ENCODE data around the gene MVD. TPM values are rescaled to one million over a fixed set of nuclear protein-coding genes. Genes with fewer than 3 reads are reported as not detected.

MVD gene
- polyA plus RNA-seq, 1 donor (not counting 4 experiments of a cell fraction or from before 2014, with no cell fraction given) = 59.6 TPM

DNA sequence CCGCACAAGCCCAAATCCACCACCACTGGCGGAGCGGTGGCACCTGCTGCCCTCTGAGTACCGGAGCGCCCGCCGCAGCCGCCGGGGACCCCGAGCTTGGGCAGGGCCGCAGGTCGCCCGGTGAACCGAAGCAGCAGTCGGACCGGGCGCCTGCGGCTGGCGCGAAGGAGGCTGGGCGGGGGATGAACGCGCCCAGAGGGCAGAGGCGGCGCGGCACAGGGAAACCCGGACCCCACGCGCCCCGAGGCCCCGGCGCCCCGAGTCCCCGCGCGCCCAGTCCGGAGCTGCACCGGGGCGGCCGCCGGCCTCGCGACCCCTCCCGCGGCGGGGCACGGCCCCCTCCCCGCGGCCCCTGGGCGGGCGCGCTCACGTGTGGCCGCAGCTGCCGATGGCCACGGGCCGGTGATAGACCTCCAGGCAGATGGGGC is 42.9 kb upstream of the MVD start:
- Histone ChIP-seq H4K20me1 (ENCODE audit: control insufficient read depth, extremely low read depth, insufficient read depth, low read length) (no peaks in the 10 kb centered on the region), H2AFZ (ENCODE audit: control insufficient read depth, low read length) (peak overlapping the region; percentile 22), H3K9ac (ENCODE audit: control insufficient read depth, extremely low read depth, insufficient read depth, low read length) (peak overlapping the region; percentile 85), H3K4me2 (ENCODE audit: control insufficient read depth, extremely low read depth, insufficient read depth, low read depth, low read length) (peak overlapping the region; percentile 91), H3K4me1 (ENCODE audit: control insufficient read depth, extremely low read depth, insufficient read depth, low read length) (peaks cover 9% of the 10 kb centered on the region), H3K79me2 (ENCODE audit: control insufficient read depth, insufficient read depth, low read length) (peaks cover 21% of the 10 kb centered on the region), H3K4me3 (ENCODE audit: control insufficient read depth in 2 of 3, extremely low read depth in 1 of 3, insufficient read depth in 2 of 3, low read depth in 1 of 3, low read length in 3 of 3) (peak overlapping the region; percentile 92 to 97 (median 95)), H3K27me3 (ENCODE audit: control insufficient read depth, extremely low read depth, insufficient read depth, low read length) (no peaks in the 10 kb centered on the region), H3K27ac (ENCODE audit: control insufficient read depth, insufficient read depth, low read length) (no peak overlapping the region), H3K36me3 (ENCODE audit: control insufficient read depth in 2 of 2, extremely low read depth in 1 of 2, insufficient read depth in 2 of 2, low read length in 2 of 2) (peaks cover 2 to 5% of the 10 kb centered on the region in 2 experiments), H3K9me3 (ENCODE audit: control insufficient read depth, low read depth, low read length) (no peaks in the 10 kb centered on the region), H3K9me1 (ENCODE audit: control insufficient read depth, extremely low read depth, insufficient read depth, low read length) (no peaks in the 10 kb centered on the region)
- TF ChIP-seq, protein P1, sequence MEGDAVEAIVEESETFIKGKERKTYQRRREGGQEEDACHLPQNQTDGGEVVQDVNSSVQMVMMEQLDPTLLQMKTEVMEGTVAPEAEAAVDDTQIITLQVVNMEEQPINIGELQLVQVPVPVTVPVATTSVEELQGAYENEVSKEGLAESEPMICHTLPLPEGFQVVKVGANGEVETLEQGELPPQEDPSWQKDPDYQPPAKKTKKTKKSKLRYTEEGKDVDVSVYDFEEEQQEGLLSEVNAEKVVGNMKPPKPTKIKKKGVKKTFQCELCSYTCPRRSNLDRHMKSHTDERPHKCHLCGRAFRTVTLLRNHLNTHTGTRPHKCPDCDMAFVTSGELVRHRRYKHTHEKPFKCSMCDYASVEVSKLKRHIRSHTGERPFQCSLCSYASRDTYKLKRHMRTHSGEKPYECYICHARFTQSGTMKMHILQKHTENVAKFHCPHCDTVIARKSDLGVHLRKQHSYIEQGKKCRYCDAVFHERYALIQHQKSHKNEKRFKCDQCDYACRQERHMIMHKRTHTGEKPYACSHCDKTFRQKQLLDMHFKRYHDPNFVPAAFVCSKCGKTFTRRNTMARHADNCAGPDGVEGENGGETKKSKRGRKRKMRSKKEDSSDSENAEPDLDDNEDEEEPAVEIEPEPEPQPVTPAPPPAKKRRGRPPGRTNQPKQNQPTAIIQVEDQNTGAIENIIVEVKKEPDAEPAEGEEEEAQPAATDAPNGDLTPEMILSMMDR (optimal IDR thresholded peaks at IDR 0.05 in 1 of 3, IDR thresholded peaks at IDR 0.05 in 1 of 3, conservative IDR thresholded peaks at IDR 0.05 in 1 of 3; ENCODE audit: extremely low read depth in 1 of 3, insufficient read depth in 2 of 3, low read length in 3 of 3) = no peak
- no peak for TF ChIP-seq EZH2 (IDR thresholded peaks at IDR 0.05; ENCODE audit: low read length)
- no peak for DNase-seq (ENCODE audit: low read depth, low spot score)
- no peak for FAIRE-seq
- dilution Hi-C loops (cut with MboI; ENCODE audit: extremely low pct_ligation_motif_present, low sequenced_read_pairs) = no loop called here

DNA sequence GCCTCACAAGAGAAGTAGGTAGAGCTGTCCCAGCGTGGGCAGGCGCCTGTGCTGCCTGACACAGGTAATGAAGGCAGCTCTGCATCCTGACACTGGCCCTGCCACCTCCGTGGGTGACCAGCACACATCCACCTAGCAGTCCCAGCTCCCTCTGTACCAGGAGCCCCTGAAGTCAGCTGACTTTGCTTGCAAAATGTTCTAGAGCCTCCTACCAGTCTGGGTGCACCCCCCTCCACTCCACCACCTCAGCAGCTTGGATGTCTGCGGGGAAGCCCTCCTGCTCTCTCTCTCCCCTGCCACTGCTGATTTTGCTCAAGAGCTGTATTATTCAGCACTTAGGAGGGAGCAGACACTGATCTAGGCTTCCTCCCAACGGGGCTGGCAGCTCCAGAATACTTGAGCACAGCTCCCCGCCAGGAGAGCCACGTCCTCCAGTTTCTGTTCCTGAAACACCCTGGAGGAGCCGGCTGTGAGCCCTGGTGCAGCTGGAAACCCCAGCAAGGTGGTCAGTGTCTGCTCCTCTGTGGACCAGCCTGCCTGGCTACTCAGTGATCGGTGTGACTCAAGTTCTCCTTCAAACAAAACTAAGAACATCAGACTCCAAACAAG is 42.3 kb upstream of the MVD start:
- peak overlapping the region; percentile 85 for H3K9ac ChIP-seq (ENCODE audit: control insufficient read depth, extremely low read depth, insufficient read depth, low read length)
- H3K36me3 ChIP-seq (ENCODE audit: control insufficient read depth in 2 of 2, extremely low read depth in 1 of 2, insufficient read depth in 2 of 2, low read length in 2 of 2) = peaks cover 2 to 3% of the 10 kb centered on the region in 2 experiments
- H4K20me1 ChIP-seq (ENCODE audit: control insufficient read depth, extremely low read depth, insufficient read depth, low read length) = no peaks in the 10 kb centered on the region
- dilution Hi-C loops (cut with MboI; ENCODE audit: extremely low pct_ligation_motif_present, low sequenced_read_pairs) = no loop called here
- H3K79me2 ChIP-seq (ENCODE audit: control insufficient read depth, insufficient read depth, low read length) = peaks cover 21% of the 10 kb centered on the region
- TF ChIP-seq, protein P1 (optimal IDR thresholded peaks at IDR 0.05 in 1 of 3, IDR thresholded peaks at IDR 0.05 in 1 of 3, conservative IDR thresholded peaks at IDR 0.05 in 1 of 3; ENCODE audit: extremely low read depth in 1 of 3, insufficient read depth in 2 of 3, low read length in 3 of 3) = no peak
- no peak overlapping the region for H2AFZ ChIP-seq (ENCODE audit: control insufficient read depth, low read length)
- H3K4me3 ChIP-seq (ENCODE audit: control insufficient read depth in 2 of 3, extremely low read depth in 1 of 3, insufficient read depth in 2 of 3, low read depth in 1 of 3, low read length in 3 of 3) = peak overlapping the region; percentile 75 to 92 (median 75)
- no peaks in the 10 kb centered on the region for H3K9me3 ChIP-seq (ENCODE audit: control insufficient read depth, low read depth, low read length)
- H3K4me2 ChIP-seq (ENCODE audit: control insufficient read depth, extremely low read depth, insufficient read depth, low read depth, low read length) = peak overlapping the region; percentile 91
- DNase-seq (ENCODE audit: low read depth, low spot score) (no peak), FAIRE-seq (no peak)
- H3K9me1 ChIP-seq (ENCODE audit: control insufficient read depth, extremely low read depth, insufficient read depth, low read length) = no peaks in the 10 kb centered on the region
- H3K4me1 ChIP-seq (ENCODE audit: control insufficient read depth, extremely low read depth, insufficient read depth, low read length) = peaks cover 9% of the 10 kb centered on the region
- no peaks in the 10 kb centered on the region for H3K27me3 ChIP-seq (ENCODE audit: control insufficient read depth, extremely low read depth, insufficient read depth, low read length)
- H3K27ac ChIP-seq (ENCODE audit: control insufficient read depth, insufficient read depth, low read length) = no peak overlapping the region
